ENCODE results near the gene RAB31.

GRCh38 chr18:9852266-9853081 lies 144.4 kb downstream of the RAB31 start:
- TF ChIP-seq CTCF (IDR thresholded peaks at IDR 0.05) (no peak), POLR2A (IDR thresholded peaks at IDR 0.05) (no peak)
